ENCODE data around the gene SULF2.

Gene SULF2

GRCh38 chr20:47733892-47734291, 51.4 kb downstream of the SULF2 start:
- Histone ChIP-seq H3K9me3 (ENCODE audit: control insufficient read depth, insufficient read depth, low read length) (no peaks in the 10 kb centered on the region), H3K4me1 (ENCODE audit: insufficient read depth, low read length) (no peaks in the 10 kb centered on the region), H3K36me3 (ENCODE audit: insufficient read depth, low read length) (no peaks in the 10 kb centered on the region; the same call in 1 of the 2 replicates), H3K9ac (ENCODE audit: low read depth, low read length) (no peak overlapping the region)

DNA sequence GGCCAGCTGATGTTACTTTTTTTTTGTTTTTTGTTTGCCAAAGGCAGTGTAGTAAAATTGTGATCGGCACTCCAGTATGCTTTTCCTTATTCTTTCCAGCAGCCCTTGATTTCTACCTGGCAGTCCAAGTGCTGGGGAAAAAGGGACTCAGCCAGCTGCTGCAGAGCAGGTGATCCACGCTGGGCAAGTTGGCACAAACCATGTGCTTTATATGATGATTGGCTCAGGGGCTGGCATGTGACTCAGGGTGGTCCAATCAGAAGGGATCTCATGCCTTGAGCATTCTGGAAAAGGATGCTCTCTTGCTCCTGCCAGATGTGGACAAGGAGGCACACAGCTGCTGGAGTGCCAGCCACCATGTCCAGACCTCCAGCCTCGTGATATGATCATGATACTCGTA, 54.5 kb downstream of the SULF2 start:
- Histone ChIP-seq H3K9ac (ENCODE audit: low read depth, low read length) (no peak overlapping the region), H3K4me1 (ENCODE audit: insufficient read depth, low read length) (peaks cover 2% of the 10 kb centered on the region; the same call in 1 of the 2 replicates), H3K36me3 (ENCODE audit: insufficient read depth, low read length) (no peaks in the 10 kb centered on the region; the same call in 1 of the 2 replicates), H3K9me3 (ENCODE audit: control insufficient read depth, insufficient read depth, low read length) (no peaks in the 10 kb centered on the region)

DNA sequence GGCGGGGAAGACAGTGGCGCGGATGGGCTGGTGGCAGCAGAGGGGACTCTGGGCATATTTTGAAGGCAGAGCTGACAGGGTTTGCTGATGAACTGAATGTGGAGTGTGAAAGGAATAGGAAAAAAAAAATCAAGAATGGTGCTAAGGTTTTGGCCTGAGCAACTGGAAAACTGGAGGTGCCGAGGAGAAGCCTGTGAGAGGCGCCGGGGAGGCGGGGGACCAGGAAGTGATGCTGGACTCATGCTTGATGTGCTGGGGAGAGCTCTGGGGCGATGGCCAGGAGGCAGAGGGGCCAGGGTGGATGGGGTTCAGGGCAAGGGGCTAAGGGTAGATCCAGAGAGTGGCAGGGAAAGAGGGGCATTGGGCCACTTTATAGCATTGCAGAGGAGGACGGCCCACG, 55.8 kb downstream of the SULF2 start:
- Histone ChIP-seq H3K9ac (ENCODE audit: low read depth, low read length) (no peak overlapping the region), H3K4me1 (ENCODE audit: insufficient read depth, low read length) (peaks cover 3% of the 10 kb centered on the region; the same call in 1 of the 2 replicates), H3K36me3 (ENCODE audit: insufficient read depth, low read length) (no peaks in the 10 kb centered on the region; the same call in 1 of the 2 replicates), H3K9me3 (ENCODE audit: control insufficient read depth, insufficient read depth, low read length) (no peaks in the 10 kb centered on the region)

DNA sequence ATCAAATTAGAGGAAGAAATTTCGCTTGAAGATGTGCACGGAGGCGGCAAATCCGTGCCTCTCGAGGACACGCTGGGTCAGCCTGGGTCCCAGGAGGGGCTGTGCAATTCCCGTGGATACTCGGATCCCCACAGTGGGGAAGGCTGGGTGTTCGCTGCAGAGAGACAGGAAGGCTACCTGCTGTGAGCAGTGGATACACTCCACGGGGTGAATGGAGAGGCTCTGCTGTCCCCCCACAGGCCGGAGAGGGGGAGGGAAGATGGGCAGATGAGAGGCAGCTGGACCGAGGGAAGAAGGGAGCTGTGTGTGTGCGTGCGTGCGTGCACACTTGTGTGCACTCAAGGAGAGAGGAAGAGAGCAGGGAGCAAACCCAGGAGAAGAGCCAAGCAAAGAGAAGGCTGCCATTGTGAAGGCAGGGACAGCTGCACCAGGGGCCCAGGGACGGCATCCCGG, 57.3 kb downstream of the SULF2 start:
- H3K9me3 ChIP-seq (ENCODE audit: control insufficient read depth, insufficient read depth, low read length) = no peaks in the 10 kb centered on the region
- H3K9ac ChIP-seq (ENCODE audit: low read depth, low read length) = no peak overlapping the region
- H3K36me3 ChIP-seq (ENCODE audit: insufficient read depth, low read length) = no peaks in the 10 kb centered on the region; the same call in 1 of the 2 replicates
- peaks cover 3% of the 10 kb centered on the region; the same call in 1 of the 2 replicates for H3K4me1 ChIP-seq (ENCODE audit: insufficient read depth, low read length)

DNA sequence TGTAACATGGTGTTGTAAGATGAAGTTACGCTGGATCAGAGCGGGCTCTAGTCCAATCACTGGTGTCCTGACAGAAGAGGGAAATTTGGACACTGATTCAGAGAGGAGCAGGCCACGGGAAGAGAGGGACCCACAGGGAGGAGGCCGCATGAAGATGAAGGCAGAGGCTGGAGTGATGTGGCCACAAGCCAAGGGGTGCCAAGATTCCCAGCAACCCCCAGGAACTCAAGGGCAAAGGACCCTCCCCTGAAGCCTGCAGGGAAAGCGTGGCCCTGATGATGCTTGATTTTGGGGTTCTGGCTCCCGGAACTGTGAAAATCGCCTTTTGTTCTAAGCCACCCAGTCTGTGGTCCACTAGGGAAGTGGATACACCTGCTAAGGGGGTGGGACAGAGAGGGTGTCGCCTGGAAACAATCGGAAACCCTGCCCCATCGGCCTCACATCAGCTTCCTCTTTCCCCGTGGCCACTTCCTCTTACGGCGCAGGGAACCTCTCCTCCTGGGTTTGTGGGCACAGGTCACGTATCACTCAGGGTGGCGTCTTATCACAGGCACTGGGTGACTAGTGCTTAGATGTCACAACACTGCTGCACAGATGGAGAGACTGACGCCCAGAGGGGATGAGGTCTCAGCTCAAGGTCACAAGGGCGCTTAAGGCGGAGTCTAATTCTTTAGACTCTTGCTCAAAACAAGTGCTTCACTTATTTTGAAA, 58.0 kb downstream of the SULF2 start:
- Histone ChIP-seq H3K4me1 (ENCODE audit: insufficient read depth, low read length) (peaks cover 3% of the 10 kb centered on the region; the same call in 1 of the 2 replicates), H3K36me3 (ENCODE audit: insufficient read depth, low read length) (no peaks in the 10 kb centered on the region; the same call in 1 of the 2 replicates), H3K9ac (ENCODE audit: low read depth, low read length) (no peak overlapping the region), H3K9me3 (ENCODE audit: control insufficient read depth, insufficient read depth, low read length) (no peaks in the 10 kb centered on the region)

GRCh38 chr20:47726632-47727031, 58.6 kb downstream of the SULF2 start:
- Histone ChIP-seq H3K4me1 (ENCODE audit: insufficient read depth, low read length) (peaks cover 3% of the 10 kb centered on the region; the same call in 1 of the 2 replicates), H3K9me3 (ENCODE audit: control insufficient read depth, insufficient read depth, low read length) (no peaks in the 10 kb centered on the region), H3K9ac (ENCODE audit: low read depth, low read length) (no peak overlapping the region), H3K36me3 (ENCODE audit: insufficient read depth, low read length) (no peaks in the 10 kb centered on the region; the same call in 1 of the 2 replicates)

- H3K9me3 ChIP-seq (ENCODE audit: control insufficient read depth, insufficient read depth, low read length) = no peaks in the 10 kb centered on the region
- H3K9ac ChIP-seq (ENCODE audit: low read depth, low read length) = no peak overlapping the region
- H3K4me1 ChIP-seq (ENCODE audit: insufficient read depth, low read length) = peaks cover 3% of the 10 kb centered on the region; the same call in 1 of the 2 replicates
- H3K36me3 ChIP-seq (ENCODE audit: insufficient read depth, low read length) = no peaks in the 10 kb centered on the region; the same call in 1 of the 2 replicates
These were observed 59.9 kb downstream of the SULF2 start for GRCh38 chr20:47725248-47725973.

- Histone ChIP-seq H3K4me1 (ENCODE audit: insufficient read depth, low read length) (peaks cover 3% of the 10 kb centered on the region; the same call in 1 of the 2 replicates), H3K36me3 (ENCODE audit: insufficient read depth, low read length) (no peaks in the 10 kb centered on the region; the same call in 1 of the 2 replicates), H3K9me3 (ENCODE audit: control insufficient read depth, insufficient read depth, low read length) (no peaks in the 10 kb centered on the region), H3K9ac (ENCODE audit: low read depth, low read length) (no peak overlapping the region)
These were observed 60.4 kb downstream of the SULF2 start for GRCh38 chr20:47724910-47725247.

- H3K9ac ChIP-seq (ENCODE audit: low read depth, low read length) = no peak overlapping the region
- H3K4me1 ChIP-seq (ENCODE audit: insufficient read depth, low read length) = peaks cover 3% of the 10 kb centered on the region; the same call in 1 of the 2 replicates
- no peaks in the 10 kb centered on the region; the same call in 1 of the 2 replicates for H3K36me3 ChIP-seq (ENCODE audit: insufficient read depth, low read length)
- H3K9me3 ChIP-seq (ENCODE audit: control insufficient read depth, insufficient read depth, low read length) = no peaks in the 10 kb centered on the region
These were observed 60.9 kb downstream of the SULF2 start for GRCh38 chr20:47724396-47724795.

DNA sequence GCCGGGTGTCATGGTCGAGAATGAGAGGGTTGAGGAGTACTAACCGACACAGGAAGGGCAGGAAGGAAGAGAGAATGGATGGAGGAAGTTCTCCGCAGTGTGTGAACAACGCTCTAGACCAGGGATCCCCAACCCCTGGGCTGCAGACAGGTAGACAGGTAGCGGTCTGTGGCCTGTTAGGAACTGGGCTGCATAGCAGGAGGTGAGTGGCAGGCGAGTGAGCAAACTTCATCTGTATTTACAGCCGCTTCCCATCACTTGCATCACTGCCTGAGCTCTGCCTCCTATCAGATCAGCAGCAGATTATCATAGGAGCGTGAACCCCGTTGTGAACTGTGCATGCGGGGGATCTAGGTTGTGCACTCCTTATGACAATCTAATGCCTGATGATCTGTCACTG, 62.0 kb downstream of the SULF2 start:
- Histone ChIP-seq H3K4me1 (ENCODE audit: insufficient read depth, low read length) (peaks cover 3% of the 10 kb centered on the region; the same call in 1 of the 2 replicates), H3K9me3 (ENCODE audit: control insufficient read depth, insufficient read depth, low read length) (no peaks in the 10 kb centered on the region), H3K9ac (ENCODE audit: low read depth, low read length) (no peak overlapping the region), H3K36me3 (ENCODE audit: insufficient read depth, low read length) (no peaks in the 10 kb centered on the region)

DNA sequence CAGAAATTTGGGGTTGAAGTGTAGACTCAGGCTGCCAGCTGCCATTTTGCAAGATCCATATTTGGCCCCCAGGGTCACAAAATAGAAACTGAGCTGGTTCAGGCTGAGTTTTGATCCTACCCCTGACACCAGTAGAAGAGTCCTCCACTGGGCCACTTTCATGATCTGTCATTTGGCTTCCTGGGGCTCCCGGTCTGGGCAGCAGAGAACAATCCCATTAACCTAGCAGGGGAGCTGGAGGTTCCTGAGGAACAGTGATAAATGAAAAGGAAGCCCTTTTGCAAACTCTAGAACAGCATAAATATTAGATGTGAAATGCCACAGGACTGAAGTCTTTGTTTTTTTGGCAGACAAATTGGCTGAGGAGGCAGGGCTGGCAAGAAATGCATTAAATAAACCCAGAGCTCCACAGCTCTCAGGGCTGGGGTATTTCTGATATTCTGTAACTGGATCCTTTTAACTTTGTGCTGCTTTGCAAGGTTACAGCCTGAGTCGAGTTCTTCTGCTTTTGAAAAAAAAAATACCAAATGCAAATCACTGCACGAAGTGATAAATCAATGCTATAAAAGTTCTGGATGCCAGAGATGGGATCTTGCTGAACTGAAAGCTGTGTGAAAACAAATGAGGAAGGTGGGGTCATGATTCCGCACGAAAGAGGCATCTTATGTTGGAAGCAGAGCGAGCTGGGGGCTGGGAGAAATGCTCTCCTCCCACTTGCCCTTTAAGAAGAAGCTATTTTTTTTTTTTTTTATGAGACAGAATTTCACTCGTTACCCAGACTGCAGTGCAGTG, 64.4 kb downstream of the SULF2 start:
- Histone ChIP-seq H3K9me3 (ENCODE audit: control insufficient read depth, insufficient read depth, low read length) (no peaks in the 10 kb centered on the region), H3K4me1 (ENCODE audit: insufficient read depth, low read length) (peaks cover 2% of the 10 kb centered on the region; the same call in 1 of the 2 replicates), H3K9ac (ENCODE audit: low read depth, low read length) (no peak overlapping the region), H3K36me3 (ENCODE audit: insufficient read depth, low read length) (no peaks in the 10 kb centered on the region)

DNA sequence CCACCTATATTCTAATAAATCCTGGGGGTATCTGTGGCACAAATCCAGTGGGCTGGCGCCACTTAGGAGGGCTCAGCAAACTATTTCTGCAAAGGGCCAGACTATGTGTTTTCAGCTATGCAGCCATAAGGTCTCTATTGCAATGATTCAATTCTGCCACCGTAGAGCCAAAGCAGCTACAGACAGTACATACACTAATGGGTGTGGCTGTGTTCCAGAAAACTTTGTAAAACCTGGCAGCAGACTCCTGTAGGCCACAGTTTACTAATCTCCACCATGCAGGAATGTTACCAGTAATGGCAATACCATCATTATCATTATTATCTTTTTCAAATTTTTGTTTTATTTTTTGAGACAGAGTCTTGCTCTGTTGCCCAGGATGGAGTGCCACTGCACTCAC, 65.7 kb downstream of the SULF2 start:
- no peaks in the 10 kb centered on the region for H3K9me3 ChIP-seq (ENCODE audit: control insufficient read depth, insufficient read depth, low read length)
- no peak overlapping the region for H3K9ac ChIP-seq (ENCODE audit: low read depth, low read length)
- H3K36me3 ChIP-seq (ENCODE audit: insufficient read depth, low read length) = no peaks in the 10 kb centered on the region
- no peaks in the 10 kb centered on the region for H3K4me1 ChIP-seq (ENCODE audit: insufficient read depth, low read length)

GRCh38 chr20:47719211-47719610, 66.1 kb downstream of the SULF2 start:
- no peaks in the 10 kb centered on the region for H3K36me3 ChIP-seq (ENCODE audit: insufficient read depth, low read length)
- no peaks in the 10 kb centered on the region for H3K4me1 ChIP-seq (ENCODE audit: insufficient read depth, low read length)
- H3K9me3 ChIP-seq (ENCODE audit: control insufficient read depth, insufficient read depth, low read length) = no peaks in the 10 kb centered on the region
- no peak overlapping the region for H3K9ac ChIP-seq (ENCODE audit: low read depth, low read length)

DNA sequence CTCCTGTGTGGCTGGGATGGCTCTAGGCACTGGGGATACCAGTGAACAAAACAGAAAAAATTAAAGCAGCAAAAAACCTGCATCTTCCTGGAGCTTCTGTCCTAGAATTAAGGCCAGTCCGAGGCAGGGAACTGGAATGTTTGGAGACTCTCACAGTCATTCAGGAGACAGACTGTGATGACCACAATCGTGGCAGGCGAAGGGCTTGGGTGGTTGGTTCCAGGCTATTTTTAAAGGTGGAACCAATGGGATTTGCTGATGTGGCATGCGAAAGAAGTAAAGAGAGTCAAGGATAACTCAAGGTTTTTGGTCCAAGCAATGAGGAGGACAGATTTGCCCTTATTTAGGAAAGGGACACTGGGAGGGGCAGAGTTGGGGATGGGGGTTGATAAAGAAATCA, 66.9 kb downstream of the SULF2 start:
- Histone ChIP-seq H3K9ac (ENCODE audit: low read depth, low read length) (no peak overlapping the region), H3K36me3 (ENCODE audit: insufficient read depth, low read length) (no peaks in the 10 kb centered on the region), H3K9me3 (ENCODE audit: control insufficient read depth, insufficient read depth, low read length) (no peaks in the 10 kb centered on the region), H3K4me1 (ENCODE audit: insufficient read depth, low read length) (no peaks in the 10 kb centered on the region)
